ENCODE data around the gene DOHH. TPM values are rescaled to one million over a fixed set of nuclear protein-coding genes. Genes with fewer than 3 reads are reported as not detected.

Gene DOHH
- total RNA-seq, 3 donors from 2014 or later: 11.6 to 13.4 (median 12.2) TPM

- TF ChIP-seq POLR2A (IDR thresholded peaks at IDR 0.05): no peak
- TF ChIP-seq, protein P1, sequence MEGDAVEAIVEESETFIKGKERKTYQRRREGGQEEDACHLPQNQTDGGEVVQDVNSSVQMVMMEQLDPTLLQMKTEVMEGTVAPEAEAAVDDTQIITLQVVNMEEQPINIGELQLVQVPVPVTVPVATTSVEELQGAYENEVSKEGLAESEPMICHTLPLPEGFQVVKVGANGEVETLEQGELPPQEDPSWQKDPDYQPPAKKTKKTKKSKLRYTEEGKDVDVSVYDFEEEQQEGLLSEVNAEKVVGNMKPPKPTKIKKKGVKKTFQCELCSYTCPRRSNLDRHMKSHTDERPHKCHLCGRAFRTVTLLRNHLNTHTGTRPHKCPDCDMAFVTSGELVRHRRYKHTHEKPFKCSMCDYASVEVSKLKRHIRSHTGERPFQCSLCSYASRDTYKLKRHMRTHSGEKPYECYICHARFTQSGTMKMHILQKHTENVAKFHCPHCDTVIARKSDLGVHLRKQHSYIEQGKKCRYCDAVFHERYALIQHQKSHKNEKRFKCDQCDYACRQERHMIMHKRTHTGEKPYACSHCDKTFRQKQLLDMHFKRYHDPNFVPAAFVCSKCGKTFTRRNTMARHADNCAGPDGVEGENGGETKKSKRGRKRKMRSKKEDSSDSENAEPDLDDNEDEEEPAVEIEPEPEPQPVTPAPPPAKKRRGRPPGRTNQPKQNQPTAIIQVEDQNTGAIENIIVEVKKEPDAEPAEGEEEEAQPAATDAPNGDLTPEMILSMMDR (IDR thresholded peaks at IDR 0.05): no peak
- no peak for TF ChIP-seq POLR2AphosphoS5 (IDR thresholded peaks at IDR 0.05)
Measured at GRCh38 chr19:3441089-3441985, 59.1 kb downstream of the DOHH start.

More at GRCh38 chr19:3441089-3441985, 59.1 kb downstream of the DOHH start:
- H3K9me3 ChIP-seq: no peaks in the 10 kb centered on the region
- no peak for DNase-seq (ENCODE audit: low spot score in 2 of 2)
- H3K4me3 ChIP-seq: no peak overlapping the region
- intact Hi-C loops (cut with DNase I; ENCODE audit: low total_unique reads): no loop called here
- H3K36me3 ChIP-seq: no peaks in the 10 kb centered on the region
- no peaks in the 10 kb centered on the region for H3K27me3 ChIP-seq
- H3K27ac ChIP-seq: peak overlapping the region in 1 of 2 donors; percentile 23
- no peaks in the 10 kb centered on the region for H3K4me1 ChIP-seq

Other genes starting within 250 kb of the DOHH start
- gene NFIC, start 134.1 kb downstream of the DOHH start, total RNA-seq: 10 to 100 TPM; 48.9 to 97.8 (median 73.1) TPM
- 1 to 10 TPM in 2 of 3 donors, not detected in 1; 2.0 to 6.7 TPM for gene SMIM24, start 20.1 kb downstream of the DOHH start, total RNA-seq
- gene SMIM44, start 17.2 kb downstream of the DOHH start, total RNA-seq: not detected
- 10 to 100 TPM; 15.8 to 28.7 (median 26.5) TPM for gene FZR1, start 5.6 kb upstream of the DOHH start, total RNA-seq
- gene TEKTIP1, start 38.5 kb upstream of the DOHH start, total RNA-seq: 1 to 10 TPM in 1 of 3 donors, not detected in 2; 2.0 TPM
- 10 to 100 TPM; 44.5 to 50.9 (median 44.9) TPM for gene MFSD12, start 56.9 kb upstream of the DOHH start, total RNA-seq
- gene HMG20B, start 72.3 kb upstream of the DOHH start, total RNA-seq: 100 to 1,000 TPM; 120 to 142 (median 127) TPM
- gene GIPC3, start 84.8 kb upstream of the DOHH start, total RNA-seq: under 1 TPM; 0.29 to 0.66 (median 0.64) TPM
- under 1 TPM; 0.32 to 0.44 (median 0.33) TPM for gene TBXA2R, start 106.2 kb upstream of the DOHH start, total RNA-seq
- gene CACTIN, start 126.1 kb upstream of the DOHH start, total RNA-seq: 10 to 100 TPM; 21.8 to 30.5 (median 27.5) TPM
- 10 to 100 TPM; 14.6 to 15.7 (median 15.7) TPM for gene PIP5K1C, start 199.8 kb upstream of the DOHH start, total RNA-seq
- 10 to 100 TPM in 2 of 3 donors, under 1 TPM in 1; 0.16 to 36.6 (median 20.0) TPM for gene TJP3, start 207.7 kb upstream of the DOHH start, total RNA-seq